Measurements from ENCODE around the gene RGS3.

The RGS3 gene

GRCh38 chr9:113593682-113594281, 130.3 kb downstream of the RGS3 start:
- peak overlapping the region; percentile 69 to 75 for H3K4me3 ChIP-seq (ENCODE audit: low read depth in 1 of 2, low read length in 2 of 2)
- peaks cover 4 to 41% of the 10 kb centered on the region in 2 donors for H3K4me1 ChIP-seq (ENCODE audit: control insufficient read depth in 1 of 2, insufficient read depth in 2 of 2, low read length in 2 of 2)
- no peaks in the 10 kb centered on the region for H3K27me3 ChIP-seq (ENCODE audit: low read depth, low read length)
- peak overlapping the region; percentile 76 for H3K27ac ChIP-seq (ENCODE audit: low read length)
- peaks cover 7 to 25% of the 10 kb centered on the region in 2 donors for H3K36me3 ChIP-seq (ENCODE audit: control insufficient read depth in 1 of 2, insufficient read depth in 2 of 2, low read length in 2 of 2)
- H3K9me3 ChIP-seq (ENCODE audit: control insufficient read depth in 1 of 2, low read length in 2 of 2): no peaks in the 10 kb centered on the region

GRCh38 chr9:113594484-113595299, 131.2 kb downstream of the RGS3 start:
- H3K4me3 ChIP-seq (ENCODE audit: low read depth in 1 of 2, low read length in 2 of 2): peak overlapping the region; percentile 69 to 75
- H3K27me3 ChIP-seq (ENCODE audit: low read depth, low read length): no peaks in the 10 kb centered on the region
- H3K4me1 ChIP-seq (ENCODE audit: control insufficient read depth in 1 of 2, insufficient read depth in 2 of 2, low read length in 2 of 2): peaks cover 4 to 43% of the 10 kb centered on the region in 2 donors
- no peaks in the 10 kb centered on the region for H3K9me3 ChIP-seq (ENCODE audit: control insufficient read depth in 1 of 2, low read length in 2 of 2)
- H3K27ac ChIP-seq (ENCODE audit: low read length): peak overlapping the region; percentile 76
- peaks cover 7 to 25% of the 10 kb centered on the region in 2 donors for H3K36me3 ChIP-seq (ENCODE audit: control insufficient read depth in 1 of 2, insufficient read depth in 2 of 2, low read length in 2 of 2)

- Histone ChIP-seq H3K27ac (ENCODE audit: low read length) (no peak overlapping the region), H3K4me1 (ENCODE audit: control insufficient read depth in 1 of 2, insufficient read depth in 2 of 2, low read length in 2 of 2) (peaks cover 4 to 50% of the 10 kb centered on the region in 2 donors), H3K36me3 (ENCODE audit: control insufficient read depth in 1 of 2, insufficient read depth in 2 of 2, low read length in 2 of 2) (peaks cover 7 to 25% of the 10 kb centered on the region in 2 donors), H3K9me3 (ENCODE audit: control insufficient read depth in 1 of 2, low read length in 2 of 2) (no peaks in the 10 kb centered on the region), H3K27me3 (ENCODE audit: low read depth, low read length) (no peaks in the 10 kb centered on the region), H3K4me3 (ENCODE audit: low read depth in 1 of 2, low read length in 2 of 2) (no peak overlapping the region)
Measured at GRCh38 chr9:113596616-113597320, 133.2 kb downstream of the RGS3 start.

- peaks cover 4 to 51% of the 10 kb centered on the region in 2 donors for H3K4me1 ChIP-seq (ENCODE audit: control insufficient read depth in 1 of 2, insufficient read depth in 2 of 2, low read length in 2 of 2)
- no peak overlapping the region for H3K4me3 ChIP-seq (ENCODE audit: low read depth in 1 of 2, low read length in 2 of 2)
- no peaks in the 10 kb centered on the region for H3K27me3 ChIP-seq (ENCODE audit: low read depth, low read length)
- H3K27ac ChIP-seq (ENCODE audit: low read length): no peak overlapping the region
- no peaks in the 10 kb centered on the region for H3K9me3 ChIP-seq (ENCODE audit: control insufficient read depth in 1 of 2, low read length in 2 of 2)
- peaks cover 7 to 25% of the 10 kb centered on the region in 2 donors for H3K36me3 ChIP-seq (ENCODE audit: control insufficient read depth in 1 of 2, insufficient read depth in 2 of 2, low read length in 2 of 2)
Measured at GRCh38 chr9:113597390-113598241, 134.1 kb downstream of the RGS3 start.

GRCh38 chr9:113598451-113598850, 134.9 kb downstream of the RGS3 start:
- H3K4me3 ChIP-seq (ENCODE audit: low read depth in 1 of 2, low read length in 2 of 2): no peak overlapping the region
- no peaks in the 10 kb centered on the region for H3K9me3 ChIP-seq (ENCODE audit: control insufficient read depth in 1 of 2, low read length in 2 of 2)
- peaks cover 7 to 25% of the 10 kb centered on the region in 2 donors for H3K36me3 ChIP-seq (ENCODE audit: control insufficient read depth in 1 of 2, insufficient read depth in 2 of 2, low read length in 2 of 2)
- no peaks in the 10 kb centered on the region for H3K27me3 ChIP-seq (ENCODE audit: low read depth, low read length)
- peaks cover 4 to 52% of the 10 kb centered on the region in 2 donors for H3K4me1 ChIP-seq (ENCODE audit: control insufficient read depth in 1 of 2, insufficient read depth in 2 of 2, low read length in 2 of 2)
- H3K27ac ChIP-seq (ENCODE audit: low read length): no peak overlapping the region

GRCh38 chr9:113598883-113599282, 135.4 kb downstream of the RGS3 start:
- no peaks in the 10 kb centered on the region for H3K9me3 ChIP-seq (ENCODE audit: control insufficient read depth in 1 of 2, low read length in 2 of 2)
- peaks cover 7 to 25% of the 10 kb centered on the region in 2 donors for H3K36me3 ChIP-seq (ENCODE audit: control insufficient read depth in 1 of 2, insufficient read depth in 2 of 2, low read length in 2 of 2)
- no peaks in the 10 kb centered on the region for H3K27me3 ChIP-seq (ENCODE audit: low read depth, low read length)
- H3K27ac ChIP-seq (ENCODE audit: low read length): no peak overlapping the region
- no peak overlapping the region for H3K4me3 ChIP-seq (ENCODE audit: low read depth in 1 of 2, low read length in 2 of 2)
- H3K4me1 ChIP-seq (ENCODE audit: control insufficient read depth in 1 of 2, insufficient read depth in 2 of 2, low read length in 2 of 2): peaks cover 4 to 50% of the 10 kb centered on the region in 2 donors

GRCh38 chr9:113599646-113600022, 136.1 kb downstream of the RGS3 start:
- H3K4me3 ChIP-seq (ENCODE audit: low read depth in 1 of 2, low read length in 2 of 2): no peak overlapping the region
- H3K36me3 ChIP-seq (ENCODE audit: control insufficient read depth in 1 of 2, insufficient read depth in 2 of 2, low read length in 2 of 2): peaks cover 7 to 25% of the 10 kb centered on the region in 2 donors
- H3K9me3 ChIP-seq (ENCODE audit: control insufficient read depth in 1 of 2, low read length in 2 of 2): no peaks in the 10 kb centered on the region
- no peaks in the 10 kb centered on the region for H3K27me3 ChIP-seq (ENCODE audit: low read depth, low read length)
- no peak overlapping the region for H3K27ac ChIP-seq (ENCODE audit: low read length)
- peaks cover 4 to 44% of the 10 kb centered on the region in 2 donors for H3K4me1 ChIP-seq (ENCODE audit: control insufficient read depth in 1 of 2, insufficient read depth in 2 of 2, low read length in 2 of 2)

- H3K27me3 ChIP-seq (ENCODE audit: low read depth, low read length): no peaks in the 10 kb centered on the region
- H3K27ac ChIP-seq (ENCODE audit: low read length): no peak overlapping the region
- peaks cover 6 to 25% of the 10 kb centered on the region in 2 donors for H3K36me3 ChIP-seq (ENCODE audit: control insufficient read depth in 1 of 2, insufficient read depth in 2 of 2, low read length in 2 of 2)
- no peaks in the 10 kb centered on the region for H3K9me3 ChIP-seq (ENCODE audit: control insufficient read depth in 1 of 2, low read length in 2 of 2)
- no peak overlapping the region for H3K4me3 ChIP-seq (ENCODE audit: low read depth in 1 of 2, low read length in 2 of 2)
- H3K4me1 ChIP-seq (ENCODE audit: control insufficient read depth in 1 of 2, insufficient read depth in 2 of 2, low read length in 2 of 2): peaks cover 4 to 39% of the 10 kb centered on the region in 2 donors
Measured at GRCh38 chr9:113600023-113600823, 136.7 kb downstream of the RGS3 start.

- Histone ChIP-seq H3K36me3 (ENCODE audit: control insufficient read depth in 1 of 2, insufficient read depth in 2 of 2, low read length in 2 of 2) (peaks cover 0 to 20% of the 10 kb centered on the region in 2 donors), H3K27ac (ENCODE audit: low read length) (no peak overlapping the region), H3K27me3 (ENCODE audit: low read depth, low read length) (no peaks in the 10 kb centered on the region), H3K4me1 (ENCODE audit: control insufficient read depth in 1 of 2, insufficient read depth in 2 of 2, low read length in 2 of 2) (peaks cover 4 to 38% of the 10 kb centered on the region in 2 donors), H3K4me3 (ENCODE audit: low read depth in 1 of 2, low read length in 2 of 2) (no peak overlapping the region), H3K9me3 (ENCODE audit: control insufficient read depth in 1 of 2, low read length in 2 of 2) (no peaks in the 10 kb centered on the region)
Measured at GRCh38 chr9:113600871-113601614, 137.5 kb downstream of the RGS3 start.

GRCh38 chr9:113601656-113602055, 138.1 kb downstream of the RGS3 start:
- Histone ChIP-seq H3K27me3 (ENCODE audit: low read depth, low read length) (no peaks in the 10 kb centered on the region), H3K36me3 (ENCODE audit: control insufficient read depth in 1 of 2, insufficient read depth in 2 of 2, low read length in 2 of 2) (peaks cover 0 to 15% of the 10 kb centered on the region in 2 donors), H3K4me1 (ENCODE audit: control insufficient read depth in 1 of 2, insufficient read depth in 2 of 2, low read length in 2 of 2) (peaks cover 4 to 36% of the 10 kb centered on the region in 2 donors), H3K9me3 (ENCODE audit: control insufficient read depth in 1 of 2, low read length in 2 of 2) (no peaks in the 10 kb centered on the region), H3K27ac (ENCODE audit: low read length) (no peak overlapping the region), H3K4me3 (ENCODE audit: low read depth in 1 of 2, low read length in 2 of 2) (no peak overlapping the region)
